ENCODE data around the gene ASPDH. TPM values are rescaled to one million over a fixed set of nuclear protein-coding genes. Genes with fewer than 3 reads are reported as not detected.

Gene ASPDH
- total RNA-seq, 1 donor from 2014 or later = not detected

DNA sequence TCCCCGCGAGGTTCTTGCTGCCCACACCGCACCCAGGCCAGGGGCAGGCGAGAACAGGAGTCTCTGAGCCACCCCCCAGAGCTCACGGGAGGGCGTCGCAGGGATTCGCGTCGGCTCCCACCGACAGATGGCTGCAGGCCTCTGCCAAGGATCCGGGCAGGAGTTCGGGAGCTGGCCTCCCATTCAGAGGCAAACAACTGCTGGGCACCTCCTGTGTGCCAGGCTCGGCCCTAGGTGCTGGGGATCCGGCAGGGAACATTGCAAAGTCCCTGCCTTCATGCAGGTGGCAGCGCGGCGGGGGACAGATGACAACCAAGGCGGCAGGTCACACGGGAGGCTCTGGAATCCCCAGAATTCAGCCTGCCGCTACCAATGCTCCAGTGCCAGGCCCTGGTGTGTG is 29.2 kb upstream of the ASPDH start:
- no peak for DNase-seq (ENCODE audit: low read depth)
- TF ChIP-seq, protein P1, sequence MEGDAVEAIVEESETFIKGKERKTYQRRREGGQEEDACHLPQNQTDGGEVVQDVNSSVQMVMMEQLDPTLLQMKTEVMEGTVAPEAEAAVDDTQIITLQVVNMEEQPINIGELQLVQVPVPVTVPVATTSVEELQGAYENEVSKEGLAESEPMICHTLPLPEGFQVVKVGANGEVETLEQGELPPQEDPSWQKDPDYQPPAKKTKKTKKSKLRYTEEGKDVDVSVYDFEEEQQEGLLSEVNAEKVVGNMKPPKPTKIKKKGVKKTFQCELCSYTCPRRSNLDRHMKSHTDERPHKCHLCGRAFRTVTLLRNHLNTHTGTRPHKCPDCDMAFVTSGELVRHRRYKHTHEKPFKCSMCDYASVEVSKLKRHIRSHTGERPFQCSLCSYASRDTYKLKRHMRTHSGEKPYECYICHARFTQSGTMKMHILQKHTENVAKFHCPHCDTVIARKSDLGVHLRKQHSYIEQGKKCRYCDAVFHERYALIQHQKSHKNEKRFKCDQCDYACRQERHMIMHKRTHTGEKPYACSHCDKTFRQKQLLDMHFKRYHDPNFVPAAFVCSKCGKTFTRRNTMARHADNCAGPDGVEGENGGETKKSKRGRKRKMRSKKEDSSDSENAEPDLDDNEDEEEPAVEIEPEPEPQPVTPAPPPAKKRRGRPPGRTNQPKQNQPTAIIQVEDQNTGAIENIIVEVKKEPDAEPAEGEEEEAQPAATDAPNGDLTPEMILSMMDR (IDR thresholded peaks at IDR 0.05; ENCODE audit: insufficient read depth, low read length, poor library complexity, severe bottlenecking) = no peak
- H3K27me3 ChIP-seq (ENCODE audit: control insufficient read depth, insufficient read depth, low read length) = no peaks in the 10 kb centered on the region
- no peak overlapping the region for H3K4me3 ChIP-seq (ENCODE audit: low read depth, low read length)
- no peaks in the 10 kb centered on the region for H3K36me3 ChIP-seq (ENCODE audit: control insufficient read depth, insufficient read depth, low read length)

DNA sequence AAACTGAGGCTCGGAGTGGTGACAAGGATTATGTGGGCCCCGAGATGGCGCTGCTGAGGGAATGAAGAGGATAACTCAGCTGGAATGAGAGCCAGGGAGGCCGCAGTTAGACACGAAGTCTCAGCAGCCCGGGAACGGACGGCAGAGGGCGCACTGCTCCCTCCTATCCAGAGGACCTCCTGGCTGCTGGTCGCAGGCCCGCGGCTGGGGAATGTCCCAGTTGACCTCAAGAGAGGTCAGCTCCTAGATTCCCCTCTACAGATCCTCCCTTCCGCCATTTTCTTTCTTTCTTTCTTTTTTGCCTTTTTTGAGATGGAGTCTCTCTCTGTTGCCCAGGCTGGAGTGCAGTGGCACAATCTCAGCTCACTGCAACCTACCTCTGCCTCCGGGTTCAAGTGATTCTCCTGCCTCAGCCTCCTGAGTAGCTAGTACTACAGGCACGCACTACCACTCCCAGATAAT is 24.1 kb upstream of the ASPDH start:
- Histone ChIP-seq H3K27me3 (ENCODE audit: control insufficient read depth, insufficient read depth, low read length) (no peaks in the 10 kb centered on the region), H3K4me3 (ENCODE audit: low read depth, low read length) (no peak overlapping the region), H3K36me3 (ENCODE audit: control insufficient read depth, insufficient read depth, low read length) (no peaks in the 10 kb centered on the region)
- TF ChIP-seq, protein P1 (IDR thresholded peaks at IDR 0.05; ENCODE audit: insufficient read depth, low read length, poor library complexity, severe bottlenecking) = peak; percentile 82
- no peak for DNase-seq (ENCODE audit: low read depth)

DNA sequence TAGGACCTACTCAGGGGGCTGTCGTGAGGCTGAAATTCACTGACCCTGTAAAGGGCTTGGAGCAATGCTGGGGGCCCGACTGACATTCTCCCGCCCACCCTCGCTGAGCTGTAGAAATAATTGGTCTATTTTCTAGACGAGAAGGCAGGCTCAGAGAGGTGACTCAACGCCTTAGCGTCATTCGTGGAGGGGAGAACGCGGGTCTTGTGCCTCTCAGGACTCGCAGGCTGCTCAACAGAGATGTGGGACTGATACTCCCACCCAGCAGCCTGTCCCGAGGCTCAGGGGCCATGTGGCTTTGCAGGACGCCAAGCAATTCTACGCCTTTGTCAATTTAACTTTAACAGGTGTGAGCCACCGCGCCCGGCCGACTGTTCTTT is 23.6 kb upstream of the ASPDH start:
- TF ChIP-seq, protein P1 (IDR thresholded peaks at IDR 0.05; ENCODE audit: insufficient read depth, low read length, poor library complexity, severe bottlenecking) = no peak
- H3K36me3 ChIP-seq (ENCODE audit: control insufficient read depth, insufficient read depth, low read length) = no peaks in the 10 kb centered on the region
- H3K4me3 ChIP-seq (ENCODE audit: low read depth, low read length) = no peak overlapping the region
- no peak for DNase-seq (ENCODE audit: low read depth)
- H3K27me3 ChIP-seq (ENCODE audit: control insufficient read depth, insufficient read depth, low read length) = no peaks in the 10 kb centered on the region

DNA sequence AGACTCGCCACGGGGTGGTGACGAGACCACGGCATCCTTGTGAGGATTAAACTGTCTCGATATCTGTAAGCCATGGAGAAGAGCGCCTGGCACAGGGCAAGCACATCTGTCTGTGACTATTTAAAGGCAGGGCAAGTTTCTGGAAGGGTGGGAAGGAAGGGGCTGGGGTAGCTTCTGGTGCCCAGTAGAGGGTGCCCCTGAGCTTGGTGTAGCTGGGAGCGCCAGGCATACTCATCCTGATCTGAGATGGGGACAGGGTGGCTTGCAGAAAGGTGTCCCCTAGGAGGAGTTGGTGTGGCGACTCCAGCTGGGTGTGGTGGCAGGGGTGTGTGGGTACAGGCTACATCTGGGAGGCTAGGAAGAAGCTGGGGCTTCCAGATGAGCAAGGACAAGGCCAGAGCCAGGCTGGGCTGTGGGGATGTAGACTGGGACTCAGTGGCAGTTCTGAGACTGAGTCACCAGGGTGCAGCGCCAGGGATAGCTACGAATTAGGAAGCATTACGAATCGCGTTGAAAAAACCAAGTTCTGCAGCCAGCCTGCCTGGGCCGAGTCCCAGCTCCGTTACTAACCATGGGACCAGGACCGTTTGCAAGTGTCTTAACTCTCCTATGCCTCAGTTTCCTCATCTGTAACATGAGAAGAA is 23.1 kb upstream of the ASPDH start:
- no peak for DNase-seq (ENCODE audit: low read depth)
- Histone ChIP-seq H3K27me3 (ENCODE audit: control insufficient read depth, insufficient read depth, low read length) (no peaks in the 10 kb centered on the region), H3K36me3 (ENCODE audit: control insufficient read depth, insufficient read depth, low read length) (no peaks in the 10 kb centered on the region), H3K4me3 (ENCODE audit: low read depth, low read length) (no peak overlapping the region)
- TF ChIP-seq, protein P1 (IDR thresholded peaks at IDR 0.05; ENCODE audit: insufficient read depth, low read length, poor library complexity, severe bottlenecking) = no peak

DNA sequence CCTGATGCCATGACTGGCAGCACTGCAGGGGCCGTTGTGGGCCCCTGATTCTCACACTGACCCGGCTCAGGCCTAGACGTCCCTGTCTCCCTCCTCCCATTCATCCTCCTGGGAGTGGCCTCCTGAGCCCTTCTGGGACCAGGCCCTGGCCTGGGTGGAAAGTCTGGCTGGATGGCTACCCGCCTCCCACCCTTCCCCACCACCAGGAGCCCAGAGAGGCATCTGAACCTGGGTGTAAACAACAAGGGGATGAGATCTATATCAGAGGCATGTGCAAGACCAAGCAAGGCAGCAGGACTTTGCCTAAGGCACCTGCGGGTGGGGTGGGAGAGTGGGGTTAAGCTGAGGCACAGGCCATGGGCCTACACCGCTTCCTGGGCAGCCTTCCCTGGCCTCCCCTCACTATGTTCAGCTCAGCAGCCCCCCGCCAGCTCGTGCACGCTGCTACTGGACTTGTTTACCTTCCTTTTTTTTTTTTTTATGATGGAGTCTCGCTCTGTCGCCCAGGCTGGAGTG is 22.0 kb upstream of the ASPDH start:
- Histone ChIP-seq H3K27me3 (ENCODE audit: control insufficient read depth, insufficient read depth, low read length) (no peaks in the 10 kb centered on the region), H3K4me3 (ENCODE audit: low read depth, low read length) (no peak overlapping the region), H3K36me3 (ENCODE audit: control insufficient read depth, insufficient read depth, low read length) (no peaks in the 10 kb centered on the region)
- DNase-seq (ENCODE audit: low read depth) = no peak
- TF ChIP-seq, protein P1 (IDR thresholded peaks at IDR 0.05; ENCODE audit: insufficient read depth, low read length, poor library complexity, severe bottlenecking) = no peak

DNA sequence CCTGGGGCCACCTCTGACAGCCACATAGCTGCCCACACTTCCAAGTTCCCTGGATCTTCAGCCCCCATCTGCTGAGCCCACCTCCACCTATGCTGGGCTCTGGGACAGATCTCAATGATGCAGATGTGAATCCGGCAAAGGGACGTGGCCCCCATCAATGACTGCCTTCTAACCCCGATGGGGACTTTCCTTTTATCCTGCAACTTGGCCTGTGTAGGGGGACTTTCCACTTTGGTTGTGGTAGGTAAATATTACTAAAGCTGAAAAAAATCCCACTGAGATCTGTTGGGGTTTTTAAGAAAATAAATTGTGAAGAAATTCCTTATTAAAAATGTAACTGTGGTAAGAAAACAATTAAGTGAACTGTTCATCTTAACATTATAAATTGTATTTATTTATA is 20.8 kb upstream of the ASPDH start:
- H3K4me3 ChIP-seq (ENCODE audit: low read depth, low read length) = no peak overlapping the region

More for the DNA sequence above, 20.8 kb upstream of the ASPDH start:
- H3K27me3 ChIP-seq (ENCODE audit: control insufficient read depth, insufficient read depth, low read length) = no peaks in the 10 kb centered on the region
- no peak for DNase-seq (ENCODE audit: low read depth)
- TF ChIP-seq, protein P1 (IDR thresholded peaks at IDR 0.05; ENCODE audit: insufficient read depth, low read length, poor library complexity, severe bottlenecking) = no peak
- no peaks in the 10 kb centered on the region for H3K36me3 ChIP-seq (ENCODE audit: control insufficient read depth, insufficient read depth, low read length)

All from kidney epithelial cell (primary cell).